Type B pancreatic cell (in vitro differentiated cells): ENCODE measurements around the gene SMAD3. TPM values are rescaled to one million over a fixed set of nuclear protein-coding genes. Genes with fewer than 3 reads are reported as not detected.

Source experiments
- DNase-seq: peaks from one replicate; pipeline ENCODE4 v3.0.0; 2021; ENCODE audit warnings: mixed read lengths; ENCODE audit not compliant: unreplicated experiment; ENCODE audit errors: extremely low spot score
- H3K27ac Mint-ChIP-seq: 2 replicates; pipeline ENCODE4 v1.8.0; 2021; ENCODE audit warnings: mild to moderate bottlenecking, mixed read lengths
- H3K27me3 Mint-ChIP-seq: 2 replicates; pipeline ENCODE4 v1.8.0; 2021; ENCODE audit warnings: mixed read lengths
- H3K36me3 Mint-ChIP-seq: 2 replicates; pipeline ENCODE4 v1.8.0; 2021; ENCODE audit warnings: mixed read lengths
- H3K4me1 Mint-ChIP-seq: one replicate; pipeline ENCODE4 v1.8.0; 2021; ENCODE audit warnings: mixed read lengths; ENCODE audit not compliant: unreplicated experiment
- H3K4me3 Mint-ChIP-seq: 2 replicates; pipeline ENCODE4 v1.8.0; 2021; ENCODE audit warnings: mild to moderate bottlenecking, mixed read lengths
- H3K9me3 Mint-ChIP-seq: 2 replicates; pipeline ENCODE4 v1.8.0; 2021; ENCODE audit warnings: mixed read lengths
- total RNA-seq: library from RNA; stranded (reverse); gene quantifications from 2 replicates; pipeline ENCODE4 v1.2.1, GENCODE V29; 2021; ENCODE audit warnings: low replicate concordance
- TF ChIP-seq, protein P1 (sequence below): fragments of 200-600 bp; sonication (generic); conservative IDR thresholded peaks from 2 replicates; pipeline ENCODE4 v1.5.0; 2021; ENCODE audit warnings: antibody characterized with exemption, mild to moderate bottlenecking

The SMAD3 gene
- total RNA-seq, 1 donor from 2014 or later: 52.0 TPM

DNA sequence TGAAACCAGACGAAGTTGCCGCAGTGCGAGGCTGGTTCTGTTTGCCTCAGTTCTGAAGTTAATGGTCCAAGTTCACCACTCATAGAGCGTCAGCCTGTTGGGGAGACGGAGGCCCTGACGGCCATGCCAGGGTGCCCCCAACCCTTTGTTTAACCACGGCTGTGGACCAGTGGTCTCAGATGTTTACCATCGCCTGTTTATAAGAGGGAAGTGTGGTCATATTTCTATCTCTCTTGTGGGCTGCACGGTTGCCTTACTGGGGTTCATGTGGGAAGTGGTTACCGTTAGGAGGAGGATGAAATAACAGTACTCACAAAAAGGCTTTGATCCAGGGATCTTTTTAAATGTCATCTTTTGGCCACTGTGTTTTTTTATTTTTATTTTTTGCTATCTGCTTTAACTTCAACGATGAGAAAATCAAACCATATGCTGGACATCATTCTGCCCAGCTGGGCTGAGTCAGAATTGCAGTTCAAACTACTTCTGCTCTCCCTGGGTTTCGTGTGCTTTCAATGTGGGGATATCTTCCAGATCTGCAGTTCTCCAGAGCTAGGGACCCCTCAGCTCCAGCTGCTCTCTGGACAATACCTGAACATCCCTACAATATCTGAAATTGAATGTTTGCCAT, 17.8 kb downstream of the SMAD3 start:
- Mint-ChIP-seq H3K27ac (peak overlapping the region; percentile 47), H3K4me3 (no peak overlapping the region), H3K36me3 (peaks cover 45% of the 10 kb centered on the region), H3K4me1 (peaks cover 82% of the 10 kb centered on the region), H3K9me3 (peaks cover 6% of the 10 kb centered on the region), H3K27me3 (no peaks in the 10 kb centered on the region)
- TF ChIP-seq, protein P1, sequence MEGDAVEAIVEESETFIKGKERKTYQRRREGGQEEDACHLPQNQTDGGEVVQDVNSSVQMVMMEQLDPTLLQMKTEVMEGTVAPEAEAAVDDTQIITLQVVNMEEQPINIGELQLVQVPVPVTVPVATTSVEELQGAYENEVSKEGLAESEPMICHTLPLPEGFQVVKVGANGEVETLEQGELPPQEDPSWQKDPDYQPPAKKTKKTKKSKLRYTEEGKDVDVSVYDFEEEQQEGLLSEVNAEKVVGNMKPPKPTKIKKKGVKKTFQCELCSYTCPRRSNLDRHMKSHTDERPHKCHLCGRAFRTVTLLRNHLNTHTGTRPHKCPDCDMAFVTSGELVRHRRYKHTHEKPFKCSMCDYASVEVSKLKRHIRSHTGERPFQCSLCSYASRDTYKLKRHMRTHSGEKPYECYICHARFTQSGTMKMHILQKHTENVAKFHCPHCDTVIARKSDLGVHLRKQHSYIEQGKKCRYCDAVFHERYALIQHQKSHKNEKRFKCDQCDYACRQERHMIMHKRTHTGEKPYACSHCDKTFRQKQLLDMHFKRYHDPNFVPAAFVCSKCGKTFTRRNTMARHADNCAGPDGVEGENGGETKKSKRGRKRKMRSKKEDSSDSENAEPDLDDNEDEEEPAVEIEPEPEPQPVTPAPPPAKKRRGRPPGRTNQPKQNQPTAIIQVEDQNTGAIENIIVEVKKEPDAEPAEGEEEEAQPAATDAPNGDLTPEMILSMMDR: no peak
- DNase-seq: no peak

- Mint-ChIP-seq H3K4me3 (no peak overlapping the region), H3K4me1 (peaks cover 79% of the 10 kb centered on the region), H3K9me3 (peaks cover 5% of the 10 kb centered on the region), H3K36me3 (peaks cover 40% of the 10 kb centered on the region), H3K27me3 (no peaks in the 10 kb centered on the region), H3K27ac (no peak overlapping the region)
- TF ChIP-seq, protein P1: no peak
- DNase-seq: no peak
These were observed 19.2 kb downstream of the SMAD3 start for GRCh38 chr15:67084561-67084960.

- H3K27ac Mint-ChIP-seq: no peak overlapping the region
- H3K4me3 Mint-ChIP-seq: no peak overlapping the region
- DNase-seq: no peak
- H3K27me3 Mint-ChIP-seq: no peaks in the 10 kb centered on the region
- TF ChIP-seq, protein P1: no peak
- no peaks in the 10 kb centered on the region for H3K9me3 Mint-ChIP-seq
- H3K36me3 Mint-ChIP-seq: peaks cover 33% of the 10 kb centered on the region
- peaks cover 75% of the 10 kb centered on the region for H3K4me1 Mint-ChIP-seq
These were observed 19.9 kb downstream of the SMAD3 start for GRCh38 chr15:67085237-67085817.

- Mint-ChIP-seq H3K27ac (peak overlapping the region; percentile 63), H3K4me1 (peaks cover 75% of the 10 kb centered on the region)
- TF ChIP-seq, protein P1: no peak
These were observed 20.6 kb downstream of the SMAD3 start for GRCh38 chr15:67085818-67086636.

GRCh38 chr15:67086637-67086914, 21.2 kb downstream of the SMAD3 start:
- H3K27me3 Mint-ChIP-seq: no peaks in the 10 kb centered on the region
- TF ChIP-seq, protein P1: no peak
- H3K27ac Mint-ChIP-seq: peak overlapping the region; percentile 63
- H3K4me3 Mint-ChIP-seq: peak overlapping the region; percentile 59
- no peaks in the 10 kb centered on the region for H3K9me3 Mint-ChIP-seq
- peaks cover 26% of the 10 kb centered on the region for H3K36me3 Mint-ChIP-seq
- DNase-seq: no peak
- peaks cover 78% of the 10 kb centered on the region for H3K4me1 Mint-ChIP-seq

More at GRCh38 chr15:67085818-67086636, 20.6 kb downstream of the SMAD3 start:
- H3K9me3 Mint-ChIP-seq: no peaks in the 10 kb centered on the region
- no peaks in the 10 kb centered on the region for H3K27me3 Mint-ChIP-seq
- H3K36me3 Mint-ChIP-seq: peaks cover 31% of the 10 kb centered on the region
- peak overlapping the region; percentile 59 for H3K4me3 Mint-ChIP-seq
- DNase-seq: no peak
